WI38 (cell line): ENCODE data around the gene NUMB.

ENCODE experiments used
- H3K4me3 ChIP-seq: 2 replicates; pipeline ENCODE4 v1.5.1; 2011; ENCODE audit warnings: low read depth, mild to moderate bottlenecking, control low read depth, low read length
- CTCF ChIP-seq: IDR thresholded peaks from 2 replicates; pipeline ENCODE4 v1.5.1; 2012; ENCODE audit warnings: low read depth, mild to moderate bottlenecking, control low read depth, low read length

NUMB gene

DNA sequence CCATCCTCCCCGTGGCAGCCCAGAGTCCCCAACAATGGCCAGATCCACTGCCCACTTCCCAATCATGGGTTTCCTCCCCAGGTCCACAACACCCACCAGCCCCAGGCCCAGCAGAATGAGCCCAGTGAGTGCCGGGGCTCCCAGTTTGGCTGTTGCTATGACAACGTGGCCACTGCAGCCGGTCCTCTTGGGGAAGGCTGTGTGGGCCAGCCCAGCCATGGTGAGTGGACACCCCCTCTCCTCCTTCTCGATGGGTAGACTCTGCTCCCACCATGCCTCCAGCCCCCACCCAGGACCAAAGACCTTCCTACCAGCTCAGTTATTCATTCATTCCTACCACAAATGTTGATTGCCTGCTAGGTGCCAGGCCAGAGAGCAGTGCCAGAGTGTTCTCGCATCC is 197.3 kb downstream of the NUMB start:
- no peak overlapping the region for H3K4me3 ChIP-seq
- TF ChIP-seq CTCF = no peak

GRCh38 chr14:73260574-73260973 is 197.8 kb downstream of the NUMB start:
- no peak for TF ChIP-seq CTCF

GRCh38 chr14:73259837-73260236 is 198.5 kb downstream of the NUMB start:
- no peak for TF ChIP-seq CTCF
- H3K4me3 ChIP-seq = no peak overlapping the region

More at GRCh38 chr14:73260574-73260973, 197.8 kb downstream of the NUMB start:
- no peak overlapping the region for H3K4me3 ChIP-seq

DNA sequence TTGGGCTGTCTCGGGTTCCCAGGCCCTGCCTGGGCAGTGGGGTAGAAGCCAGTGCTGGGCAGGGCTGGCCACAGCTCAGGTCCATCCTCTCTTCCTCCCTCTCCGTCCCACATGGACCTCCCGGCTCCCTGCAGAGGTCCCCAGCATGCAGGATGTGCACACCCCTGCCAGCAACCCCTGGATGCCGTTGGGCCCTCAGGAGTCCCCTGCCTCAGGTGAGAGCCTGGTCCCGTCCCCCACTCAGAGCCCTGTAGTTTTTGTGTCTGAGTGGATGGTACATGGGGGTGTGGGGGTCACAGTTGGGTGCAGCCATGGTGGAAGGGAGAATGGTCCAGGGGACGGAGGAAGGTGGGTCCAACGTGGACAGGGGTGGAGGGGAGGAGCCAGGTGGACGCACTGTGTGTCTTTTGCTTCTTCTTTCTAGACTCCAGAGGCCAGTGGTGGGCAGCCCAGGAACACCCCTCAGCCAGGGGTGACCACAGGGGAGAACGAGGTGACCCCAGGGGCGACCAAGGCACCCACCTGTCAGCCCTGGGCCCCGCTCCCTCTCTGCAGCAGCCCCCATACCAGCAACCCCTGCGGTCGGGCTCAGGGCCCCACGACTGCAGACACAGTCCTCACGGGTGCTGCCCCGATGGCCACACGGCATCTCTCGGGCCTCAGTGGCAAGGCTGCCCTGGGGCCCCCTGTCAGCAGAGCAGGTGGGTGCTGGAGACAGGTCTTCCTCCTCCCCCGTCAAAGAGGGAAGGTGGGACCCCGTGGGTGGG is 199.3 kb downstream of the NUMB start:
- H3K4me3 ChIP-seq = no peak overlapping the region
- no peak for TF ChIP-seq CTCF

- no peak overlapping the region for H3K4me3 ChIP-seq
Measured at GRCh38 chr14:73258076-73258475, 200.3 kb downstream of the NUMB start.

GRCh38 chr14:73255693-73256225 is 202.6 kb downstream of the NUMB start:
- H3K4me3 ChIP-seq = no peak overlapping the region
- no peak for TF ChIP-seq CTCF

More at GRCh38 chr14:73258076-73258475, 200.3 kb downstream of the NUMB start:
- no peak for TF ChIP-seq CTCF

GRCh38 chr14:73255005-73255400 is 203.3 kb downstream of the NUMB start:
- H3K4me3 ChIP-seq = no peak overlapping the region
- TF ChIP-seq CTCF = no peak
